Activated CD4-positive, alpha-beta T cell treated with anti-CD3 and anti-CD28 coated beads for 36 hours (primary cell): ENCODE measurements around the gene LRRTM2. TPM values are rescaled to one million over a fixed set of nuclear protein-coding genes. Genes with fewer than 3 reads are reported as not detected.
"Not testable (repeated sequence)": the region's sequence is repeated elsewhere in the genome, so short reads cannot be mapped to it uniquely, and the experiment has no call there.

ENCODE experiments used
- ATAC-seq: fragments of 200-7000 bp; cut with Tn5 transposase; one replicate; pipeline ENCODE4 v1.10.0; 2021; ENCODE audit warnings: mild to moderate bottlenecking, moderate library complexity
- CTCF ChIA-PET: fragments of 350-600 bp; sonication (Branson Sonifier 250); formaldehyde crosslinking; loops from one replicate; lab custom pipeline; 2021; ENCODE audit warnings: antibody characterized with exemption; lab: Charles Lee
- POLR2A ChIA-PET: fragments of 350-600 bp; sonication (Branson Sonifier 250); formaldehyde crosslinking; loops from one replicate; lab custom pipeline; 2021; ENCODE audit warnings: antibody characterized with exemption, inconsistent platforms; lab: Charles Lee
- DNase-seq: peaks from one replicate; pipeline ENCODE4 v3.0.0-alpha.2; 2020
- H3K27ac Mint-ChIP-seq: one replicate; pipeline ENCODE4 v1.8.0; 2021; ENCODE audit warnings: mixed read lengths
- H3K27me3 Mint-ChIP-seq: one replicate; pipeline ENCODE4 v1.8.0; 2021; ENCODE audit warnings: mixed read lengths
- H3K36me3 Mint-ChIP-seq: one replicate; pipeline ENCODE4 v1.8.0; 2021; ENCODE audit warnings: low read depth, mixed read lengths
- H3K4me1 Mint-ChIP-seq: one replicate; pipeline ENCODE4 v1.8.0; 2021; ENCODE audit warnings: mixed read lengths
- H3K4me3 Mint-ChIP-seq: one replicate; pipeline ENCODE4 v1.8.0; 2021; ENCODE audit warnings: mild to moderate bottlenecking, moderate library complexity, mixed read lengths
- H3K9me3 Mint-ChIP-seq: one replicate; pipeline ENCODE4 v1.8.0; 2021; ENCODE audit warnings: low read depth, mixed read lengths
- intact Hi-C, 2 experiments: fragments of 100-400 bp; cut with DNase I in 1 of 2; cut with micrococcal nuclease in 1 of 2; formaldehyde crosslinking; loops; one replicate each; pipeline versions ENCODE4 v1.14.2 to v1.15.1; 2022 to 2024; cut with DNase I, micrococcal nuclease
- total RNA-seq, 2 experiments: library from RNA; stranded (reverse); gene quantifications; one replicate each; pipeline ENCODE4 v1.2.3, GENCODE V29; 2021

Gene LRRTM2
- total RNA-seq, 2 experiments from 2014 or later, result 0.05 TPM; not detected in 1

- Mint-ChIP-seq H3K4me1 (peaks cover 11% of the 10 kb centered on the region), H3K9me3 (no peaks in the 10 kb centered on the region), H3K36me3 (no peaks in the 10 kb centered on the region), H3K27me3 (no peaks in the 10 kb centered on the region), H3K27ac (no peak overlapping the region), H3K4me3 (no peak overlapping the region)
- CTCF ChIA-PET, result no interaction called here
- POLR2A ChIA-PET, result no interaction called here
- intact Hi-C loops, result no loop called here
- DNase-seq (no peak), ATAC-seq (no peak)
Observed at GRCh38 chr5:138853132-138853531, 22.0 kb downstream of the LRRTM2 start.

- Mint-ChIP-seq H3K27me3 (no peaks in the 10 kb centered on the region), H3K4me3 (no peak overlapping the region), H3K4me1 (peaks cover 11% of the 10 kb centered on the region), H3K36me3 (no peaks in the 10 kb centered on the region), H3K9me3 (no peaks in the 10 kb centered on the region), H3K27ac (no peak overlapping the region)
- ChIA-PET POLR2A (no interaction called here), CTCF (interaction anchor here (0.8 to 1.3 kb wide), 3 partner anchors 11 to 397 kb away, joined by 3 to 5 read pairs (median 4); no protein-coding TSS in a partner anchor)
- DNase-seq (no peak), ATAC-seq (no peak)
- intact Hi-C loops, result no loop called here
Observed at GRCh38 chr5:138850865-138851435, 24.2 kb downstream of the LRRTM2 start.

GRCh38 chr5:138849882-138850281 lies 25.3 kb downstream of the LRRTM2 start:
- ATAC-seq (no peak), DNase-seq (no peak)
- ChIA-PET POLR2A (no interaction called here), CTCF (no interaction called here)
- H3K36me3 Mint-ChIP-seq, result no peaks in the 10 kb centered on the region
- H3K27me3 Mint-ChIP-seq, result no peaks in the 10 kb centered on the region
- no peaks in the 10 kb centered on the region for H3K9me3 Mint-ChIP-seq
- intact Hi-C loops, result no loop called here
- no peak overlapping the region for H3K27ac Mint-ChIP-seq
- peaks cover 11% of the 10 kb centered on the region for H3K4me1 Mint-ChIP-seq
- no peak overlapping the region for H3K4me3 Mint-ChIP-seq

GRCh38 chr5:138849439-138849838 lies 25.7 kb downstream of the LRRTM2 start:
- DNase-seq (no peak), ATAC-seq (no peak)
- POLR2A ChIA-PET, result no interaction called here
- Mint-ChIP-seq H3K36me3 (no peaks in the 10 kb centered on the region), H3K4me3 (no peak overlapping the region), H3K4me1 (peaks cover 11% of the 10 kb centered on the region), H3K27me3 (no peaks in the 10 kb centered on the region), H3K9me3 (no peaks in the 10 kb centered on the region), H3K27ac (no peak overlapping the region)
- CTCF ChIA-PET, result no interaction called here
- intact Hi-C loops, result no loop called here

GRCh38 chr5:138844812-138845513 lies 30.2 kb downstream of the LRRTM2 start:
- DNase-seq, result no peak
- Mint-ChIP-seq H3K4me3 (no peak overlapping the region), H3K27me3 (no peaks in the 10 kb centered on the region), H3K9me3 (no peaks in the 10 kb centered on the region), H3K27ac (no peak overlapping the region), H3K36me3 (no peaks in the 10 kb centered on the region), H3K4me1 (peaks cover 3% of the 10 kb centered on the region)
- POLR2A ChIA-PET, result interaction anchor here (0.5 kb wide), 1 partner anchor 56 kb away, joined by 3 read pairs; no protein-coding TSS in a partner anchor
- CTCF ChIA-PET, result no interaction called here
- ATAC-seq, result no peak
- intact Hi-C loops, result no loop called here

- DNase-seq (no peak), ATAC-seq (no peak)
- CTCF ChIA-PET, result interaction anchor here (0.6 kb wide), 1 partner anchor 35 kb away, joined by 3 read pairs; no protein-coding TSS in a partner anchor
- H3K4me3 Mint-ChIP-seq, result no peak overlapping the region
- H3K27me3 Mint-ChIP-seq, result no peaks in the 10 kb centered on the region
- no peak overlapping the region for H3K27ac Mint-ChIP-seq
- H3K36me3 Mint-ChIP-seq, result no peaks in the 10 kb centered on the region
- POLR2A ChIA-PET, result no interaction called here
- intact Hi-C loops, result no loop called here
- H3K4me1 Mint-ChIP-seq, result peaks cover 3% of the 10 kb centered on the region
- H3K9me3 Mint-ChIP-seq, result no peaks in the 10 kb centered on the region
Observed at GRCh38 chr5:138844125-138844461, 31.0 kb downstream of the LRRTM2 start.

- CTCF ChIA-PET, result interaction anchor here (0.6 kb wide), 1 partner anchor 35 kb away, joined by 3 read pairs; no protein-coding TSS in a partner anchor
- no peak for DNase-seq
- H3K27me3 Mint-ChIP-seq, result no peaks in the 10 kb centered on the region
Observed at GRCh38 chr5:138843316-138844124, 31.6 kb downstream of the LRRTM2 start.

GRCh38 chr5:138841531-138841930 lies 33.6 kb downstream of the LRRTM2 start:
- Mint-ChIP-seq H3K4me3 (no peak overlapping the region), H3K27me3 (no peaks in the 10 kb centered on the region), H3K27ac (no peak overlapping the region), H3K9me3 (no peaks in the 10 kb centered on the region), H3K36me3 (no peaks in the 10 kb centered on the region), H3K4me1 (peaks cover 3% of the 10 kb centered on the region)
- ChIA-PET CTCF (interaction anchor here (0.6 kb wide), 1 partner anchor 45 kb away, joined by 3 read pairs; no protein-coding TSS in a partner anchor), POLR2A (no interaction called here)
- no peak for DNase-seq
- intact Hi-C loops, result no loop called here
- ATAC-seq, result no peak

More at GRCh38 chr5:138843316-138844124, 31.6 kb downstream of the LRRTM2 start:
- Mint-ChIP-seq H3K9me3 (no peaks in the 10 kb centered on the region), H3K4me1 (peaks cover 3% of the 10 kb centered on the region), H3K36me3 (no peaks in the 10 kb centered on the region), H3K27ac (no peak overlapping the region), H3K4me3 (no peak overlapping the region)
- POLR2A ChIA-PET, result no interaction called here
- intact Hi-C loops, result no loop called here
- ATAC-seq, result no peak

GRCh38 chr5:138840103-138840502 lies 35.0 kb downstream of the LRRTM2 start:
- peaks cover 3% of the 10 kb centered on the region for H3K4me1 Mint-ChIP-seq
- no peaks in the 10 kb centered on the region for H3K36me3 Mint-ChIP-seq
- ChIA-PET POLR2A (no interaction called here), CTCF (interaction anchor here (0.6 to 1.3 kb wide), 2 partner anchors 11 to 640 kb away, joined by 3 to 4 read pairs; no protein-coding TSS in a partner anchor)
- H3K27me3 Mint-ChIP-seq, result no peaks in the 10 kb centered on the region
- intact Hi-C loops, result no loop called here
- no peak for ATAC-seq
- H3K4me3 Mint-ChIP-seq, result no peak overlapping the region
- DNase-seq, result no peak
- H3K9me3 Mint-ChIP-seq, result no peaks in the 10 kb centered on the region
- H3K27ac Mint-ChIP-seq, result no peak overlapping the region

- ChIA-PET CTCF (no interaction called here), POLR2A (no interaction called here)
- DNase-seq (no peak), ATAC-seq (no peak)
- Mint-ChIP-seq H3K27me3 (no peaks in the 10 kb centered on the region), H3K27ac (no peak overlapping the region), H3K36me3 (no peaks in the 10 kb centered on the region), H3K4me3 (no peak overlapping the region), H3K4me1 (peaks cover 2% of the 10 kb centered on the region), H3K9me3 (no peaks in the 10 kb centered on the region)
- intact Hi-C loops, result no loop called here
Observed at GRCh38 chr5:138837160-138837559, 38.0 kb downstream of the LRRTM2 start.

- H3K27me3 Mint-ChIP-seq, ATAC-seq, POLR2A ChIA-PET, DNase-seq, intact Hi-C loops, H3K4me3 Mint-ChIP-seq, H3K9me3 Mint-ChIP-seq, H3K36me3 Mint-ChIP-seq, H3K4me1 Mint-ChIP-seq, H3K27ac Mint-ChIP-seq: not testable (repeated sequence)
- CTCF ChIA-PET, result interaction anchor here (1.2 to 3.2 kb wide), 2 partner anchors 9 to 45 kb away, joined by 3 to 17 read pairs; no protein-coding TSS in a partner anchor
Observed at GRCh38 chr5:138834853-138835252, 40.3 kb downstream of the LRRTM2 start.
